Neural crest cell (in vitro differentiated cells): ENCODE measurements around the gene VAMP4. TPM values are rescaled to one million over a fixed set of nuclear protein-coding genes. Genes with fewer than 3 reads are reported as not detected.
A peak's percentile ranks its signal among the peaks of the same experiment; 100 is the strongest.

Source experiments
- DNase-seq: peaks from one replicate; pipeline ENCODE4 v3.0.0; 2021; ENCODE audit warnings: low read depth, mixed read lengths, low spot score
- H3K27ac Mint-ChIP-seq: one replicate; pipeline ENCODE4 v1.8.0; 2021; ENCODE audit warnings: mild to moderate bottlenecking, mixed read lengths; ENCODE audit not compliant: unreplicated experiment
- H3K27me3 Mint-ChIP-seq: 2 replicates; pipeline ENCODE4 v1.8.0; 2021; ENCODE audit warnings: low read depth, mild to moderate bottlenecking, mixed read lengths
- H3K36me3 Mint-ChIP-seq: 2 replicates; pipeline ENCODE4 v1.8.0; 2021; ENCODE audit warnings: low read depth, mild to moderate bottlenecking, mixed read lengths
- H3K4me1 Mint-ChIP-seq: 2 replicates; pipeline ENCODE4 v1.8.0; 2021; ENCODE audit warnings: mixed read lengths
- H3K4me3 Mint-ChIP-seq: one replicate; pipeline ENCODE4 v1.8.0; 2021; ENCODE audit warnings: mild to moderate bottlenecking, mixed read lengths
- H3K9me3 Mint-ChIP-seq: 2 replicates; pipeline ENCODE4 v1.8.0; 2021; ENCODE audit warnings: mixed read lengths
- total RNA-seq: library from RNA; stranded (reverse); gene quantifications from 2 replicates; pipeline ENCODE4 v1.2.1, GENCODE V29; 2021
- TF ChIP-seq, protein P1 (sequence below): fragments of 200-600 bp; sonication (generic); conservative IDR thresholded peaks from 2 replicates; pipeline ENCODE4 v1.5.0; 2021; ENCODE audit warnings: antibody characterized with exemption, mild to moderate bottlenecking

Gene VAMP4
- total RNA-seq, 1 donor from 2014 or later = 10.3 TPM

DNA sequence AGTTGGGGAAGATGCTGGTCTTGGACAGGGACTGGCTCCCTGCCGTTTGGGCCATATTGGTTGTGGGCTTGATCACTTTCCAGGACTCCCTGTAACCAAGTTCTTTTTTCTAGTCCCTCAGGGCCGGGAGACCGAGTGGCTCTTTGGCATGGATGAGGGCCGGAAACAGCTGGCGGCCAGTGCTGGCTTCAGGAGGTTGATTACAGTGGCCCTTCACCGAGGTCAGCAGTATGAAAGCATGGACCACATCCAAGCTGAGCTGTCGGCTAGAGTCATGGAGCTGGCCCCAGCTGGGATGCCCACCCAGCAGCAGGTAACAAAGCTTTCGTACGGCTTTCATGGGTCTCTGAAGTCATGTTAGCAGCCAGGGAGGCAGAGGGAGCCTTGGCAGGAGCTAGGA is 43.9 kb upstream of the VAMP4 start:
- peaks cover 43% of the 10 kb centered on the region for H3K4me1 Mint-ChIP-seq
- no peak overlapping the region for H3K4me3 Mint-ChIP-seq
- TF ChIP-seq, protein P1, sequence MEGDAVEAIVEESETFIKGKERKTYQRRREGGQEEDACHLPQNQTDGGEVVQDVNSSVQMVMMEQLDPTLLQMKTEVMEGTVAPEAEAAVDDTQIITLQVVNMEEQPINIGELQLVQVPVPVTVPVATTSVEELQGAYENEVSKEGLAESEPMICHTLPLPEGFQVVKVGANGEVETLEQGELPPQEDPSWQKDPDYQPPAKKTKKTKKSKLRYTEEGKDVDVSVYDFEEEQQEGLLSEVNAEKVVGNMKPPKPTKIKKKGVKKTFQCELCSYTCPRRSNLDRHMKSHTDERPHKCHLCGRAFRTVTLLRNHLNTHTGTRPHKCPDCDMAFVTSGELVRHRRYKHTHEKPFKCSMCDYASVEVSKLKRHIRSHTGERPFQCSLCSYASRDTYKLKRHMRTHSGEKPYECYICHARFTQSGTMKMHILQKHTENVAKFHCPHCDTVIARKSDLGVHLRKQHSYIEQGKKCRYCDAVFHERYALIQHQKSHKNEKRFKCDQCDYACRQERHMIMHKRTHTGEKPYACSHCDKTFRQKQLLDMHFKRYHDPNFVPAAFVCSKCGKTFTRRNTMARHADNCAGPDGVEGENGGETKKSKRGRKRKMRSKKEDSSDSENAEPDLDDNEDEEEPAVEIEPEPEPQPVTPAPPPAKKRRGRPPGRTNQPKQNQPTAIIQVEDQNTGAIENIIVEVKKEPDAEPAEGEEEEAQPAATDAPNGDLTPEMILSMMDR = no peak
- H3K9me3 Mint-ChIP-seq = no peaks in the 10 kb centered on the region
- no peak for DNase-seq
- no peaks in the 10 kb centered on the region for H3K27me3 Mint-ChIP-seq
- H3K36me3 Mint-ChIP-seq = peaks cover 18% of the 10 kb centered on the region
- no peak overlapping the region for H3K27ac Mint-ChIP-seq

DNA sequence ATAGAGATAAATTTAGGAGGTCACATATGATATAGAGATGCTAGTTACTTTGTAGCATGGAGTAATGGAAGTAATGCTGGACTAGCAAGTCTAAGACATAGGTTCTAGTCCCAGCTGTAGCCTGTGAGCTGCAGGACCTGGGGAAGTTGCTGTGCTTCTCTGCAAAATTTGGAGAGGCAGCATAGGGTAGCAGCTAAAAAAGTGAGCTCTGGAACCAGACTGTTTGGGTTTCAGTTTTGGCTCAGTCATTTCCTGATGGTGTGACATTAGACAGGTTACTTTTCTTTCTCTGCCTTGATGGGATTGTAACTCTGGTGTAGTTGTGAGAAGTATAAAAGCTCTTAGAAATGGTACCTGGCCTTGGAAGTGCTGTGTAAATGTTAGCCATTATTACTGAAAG is 42.9 kb upstream of the VAMP4 start:
- Mint-ChIP-seq H3K36me3 (peaks cover 15% of the 10 kb centered on the region), H3K27me3 (no peaks in the 10 kb centered on the region), H3K4me1 (peaks cover 48% of the 10 kb centered on the region), H3K4me3 (peak overlapping the region; percentile 74), H3K9me3 (no peaks in the 10 kb centered on the region), H3K27ac (peak overlapping the region; percentile 16)
- no peak for DNase-seq
- TF ChIP-seq, protein P1 = no peak

DNA sequence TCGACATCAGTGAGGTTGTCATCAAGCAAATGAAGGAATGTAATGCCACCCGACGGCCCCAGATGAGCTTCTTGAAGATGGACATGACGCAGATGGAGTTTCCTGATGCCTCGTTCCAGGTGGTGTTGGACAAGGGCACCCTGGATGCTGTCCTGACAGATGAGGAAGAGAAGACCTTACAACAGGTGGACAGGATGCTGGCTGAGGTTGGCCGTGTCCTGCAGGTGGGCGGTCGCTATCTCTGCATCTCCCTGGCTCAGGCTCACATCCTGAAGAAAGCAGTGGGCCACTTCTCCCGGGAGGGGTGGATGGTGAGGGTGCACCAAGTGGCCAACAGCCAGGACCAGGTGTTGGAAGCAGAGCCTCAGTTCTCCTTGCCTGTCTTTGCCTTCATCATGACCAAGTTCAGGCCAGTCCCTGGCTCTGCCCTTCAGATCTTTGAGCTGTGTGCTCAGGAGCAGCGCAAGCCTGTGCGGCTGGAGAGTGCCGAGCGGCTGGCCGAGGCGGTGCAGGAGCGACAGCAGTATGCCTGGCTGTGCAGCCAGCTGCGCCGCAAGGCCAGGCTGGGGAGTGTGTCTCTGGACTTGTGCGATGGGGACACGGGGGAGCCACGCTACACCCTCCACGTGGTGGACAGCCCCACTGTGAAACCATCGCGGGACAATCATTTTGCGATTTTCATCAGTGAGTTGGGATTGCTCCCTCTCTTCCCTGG is 42.1 kb upstream of the VAMP4 start:
- Mint-ChIP-seq H3K27me3 (no peaks in the 10 kb centered on the region), H3K36me3 (peaks cover 12% of the 10 kb centered on the region), H3K9me3 (no peaks in the 10 kb centered on the region), H3K4me1 (peaks cover 48% of the 10 kb centered on the region), H3K27ac (no peak overlapping the region), H3K4me3 (peak overlapping the region; percentile 74)
- TF ChIP-seq, protein P1 = no peak
- no peak for DNase-seq

DNA sequence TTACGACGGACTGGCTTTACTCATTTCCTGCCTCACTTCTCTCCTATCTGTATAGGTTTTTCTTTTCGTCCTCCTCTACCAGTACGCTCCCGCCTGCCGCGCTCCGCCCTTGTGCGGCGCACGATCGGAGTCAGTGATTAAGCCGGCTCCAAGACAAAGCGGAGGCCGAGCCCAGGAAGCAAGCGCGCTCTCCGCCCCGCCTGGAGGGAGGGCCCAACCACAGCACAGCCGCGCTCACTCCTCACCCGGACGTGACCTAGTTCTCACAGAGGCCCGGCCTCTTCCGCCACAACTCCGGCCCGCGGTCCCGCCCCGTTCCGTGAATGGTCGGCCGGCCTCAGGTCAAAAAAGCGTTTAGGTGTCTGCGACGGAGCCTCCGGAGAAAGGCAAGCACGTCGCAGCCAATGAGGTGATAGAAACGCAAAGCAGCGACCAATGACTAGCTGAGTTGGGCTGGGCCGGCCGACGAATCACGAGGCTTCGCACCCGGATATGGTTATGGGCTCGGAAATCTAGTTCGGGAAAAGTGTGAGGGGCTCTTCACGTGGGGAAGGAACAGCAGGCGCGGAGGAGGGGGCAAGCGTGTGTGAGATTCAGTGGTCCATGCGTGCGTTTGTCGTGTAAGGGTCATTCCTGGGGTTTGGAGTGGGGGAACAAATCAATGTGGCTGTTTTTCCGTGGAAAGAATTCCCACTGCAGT is 39.5 kb upstream of the VAMP4 start, which contains the start of gene METTL13:
Gene METTL13 (plus strand): TSS at position 485 of the 700 bp plus-strand sequence. CDS start 308 bp downstream, outside the sequence.
- no peaks in the 10 kb centered on the region for H3K9me3 Mint-ChIP-seq
- peaks cover 48% of the 10 kb centered on the region for H3K4me1 Mint-ChIP-seq
- peak; percentile 94 for DNase-seq
- TF ChIP-seq, protein P1 = no peak
- peak within 1 kb of the TSS; percentile 95 for H3K4me3 Mint-ChIP-seq
- H3K27ac Mint-ChIP-seq = peak within 1 kb of the TSS; percentile 95
- peaks cover 2% of the 10 kb centered on the region for H3K36me3 Mint-ChIP-seq
- H3K27me3 Mint-ChIP-seq = no peaks in the 10 kb centered on the region

DNA sequence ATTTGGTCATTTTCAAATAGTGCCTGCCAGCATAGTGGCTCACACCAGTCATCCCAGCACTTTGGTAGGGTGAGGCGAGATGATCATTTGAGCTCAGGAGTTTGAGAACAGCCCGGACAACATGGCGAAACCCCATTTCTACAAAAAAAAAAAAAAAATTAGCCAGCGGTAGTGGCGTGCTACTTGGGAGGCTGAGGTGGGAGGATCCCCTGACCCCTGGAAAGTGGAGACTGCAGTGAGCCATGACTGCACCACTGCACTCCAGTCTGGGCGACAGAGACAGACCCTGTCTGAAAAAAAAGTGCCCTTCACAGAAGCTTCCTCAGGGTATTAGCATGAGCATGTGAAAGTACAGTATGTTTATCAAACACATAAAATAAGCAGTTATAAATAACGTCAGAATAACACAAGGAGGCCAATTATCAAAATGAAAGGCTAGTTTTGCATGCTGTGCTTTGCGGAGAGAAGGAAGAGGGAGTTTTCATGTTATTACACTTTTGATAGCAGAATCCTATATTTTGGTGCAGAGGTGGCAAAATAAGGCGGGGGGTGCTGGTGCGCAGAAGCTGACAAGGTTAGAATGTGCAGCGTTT is 38.8 kb upstream of the VAMP4 start:
- TF ChIP-seq, protein P1 = no peak
- Mint-ChIP-seq H3K4me1 (peaks cover 43% of the 10 kb centered on the region), H3K36me3 (peaks cover 2% of the 10 kb centered on the region)

More for the DNA sequence above, 38.8 kb upstream of the VAMP4 start:
- DNase-seq = no peak
- Mint-ChIP-seq H3K27me3 (peaks cover 4% of the 10 kb centered on the region), H3K9me3 (no peaks in the 10 kb centered on the region), H3K4me3 (peak overlapping the region; percentile 95), H3K27ac (peak overlapping the region; percentile 95)
